ENCODE data around the gene FAM186B. TPM values are rescaled to one million over a fixed set of nuclear protein-coding genes. Genes with fewer than 3 reads are reported as not detected.

FAM186B gene
- total RNA-seq, 1 donor from 2014 or later: not detected

- peak; percentile 8 for TF ChIP-seq CTCF (conservative IDR thresholded peaks at IDR 0.05; ENCODE audit: low read depth, low read length)
- no peak for DNase-seq (ENCODE audit: low read depth)
- H3K4me3 ChIP-seq (ENCODE audit: low read depth, low read length): no peak overlapping the region
Observed at GRCh38 chr12:49609875-49610154, 4.4 kb upstream of the FAM186B start.

GRCh38 chr12:49609059-49609874 is 3.8 kb upstream of the FAM186B start:
- H3K4me3 ChIP-seq (ENCODE audit: low read depth, low read length): no peak overlapping the region
- DNase-seq (ENCODE audit: low read depth): no peak
- TF ChIP-seq CTCF (conservative IDR thresholded peaks at IDR 0.05; ENCODE audit: low read depth, low read length): no peak

- no peak for TF ChIP-seq CTCF (conservative IDR thresholded peaks at IDR 0.05; ENCODE audit: low read depth, low read length)
- no peak for DNase-seq (ENCODE audit: low read depth)
- no peak overlapping the region for H3K4me3 ChIP-seq (ENCODE audit: low read depth, low read length)
Observed at GRCh38 chr12:49604856-49605255, 583 bp downstream of the FAM186B start.

GRCh38 chr12:49603721-49604120 is 1.7 kb downstream of the FAM186B start:
- DNase-seq (ENCODE audit: low read depth): no peak
- H3K4me3 ChIP-seq (ENCODE audit: low read depth, low read length): no peak overlapping the region
- TF ChIP-seq CTCF (conservative IDR thresholded peaks at IDR 0.05; ENCODE audit: low read depth, low read length): no peak

- H3K4me3 ChIP-seq (ENCODE audit: low read depth, low read length): no peak overlapping the region
- DNase-seq (ENCODE audit: low read depth): no peak
- no peak for TF ChIP-seq CTCF (conservative IDR thresholded peaks at IDR 0.05; ENCODE audit: low read depth, low read length)
Observed at GRCh38 chr12:49599961-49600360, 5.5 kb downstream of the FAM186B start.

- TF ChIP-seq CTCF (conservative IDR thresholded peaks at IDR 0.05; ENCODE audit: low read depth, low read length): no peak
- DNase-seq (ENCODE audit: low read depth): no peak
- no peak overlapping the region for H3K4me3 ChIP-seq (ENCODE audit: low read depth, low read length)
Observed at GRCh38 chr12:49598527-49598926, 6.9 kb downstream of the FAM186B start.

Data from epithelial cell of proximal tubule (primary cell).